K562 (cell line): ENCODE results near the gene PCSK7. TPM values are rescaled to one million over a fixed set of nuclear protein-coding genes. Genes with fewer than 3 reads are reported as not detected.

Experiments
- CREB1 ChIP-seq, 2 experiments: sonication (generic) in 1 of 2; formaldehyde crosslinking in 1 of 2; IDR thresholded peaks; 2 replicates each; pipeline versions ENCODE4 v1.6.1 to v1.8.0; 2012 to 2022; ENCODE audit warnings: inconsistent platforms in 1 of 2, mild to moderate bottlenecking in 1 of 2, missing genetic modification reagents in 1 of 2, moderate library complexity in 1 of 2
- KDM2B ChIP-seq: fragments of 250-450 bp; sonication (Bioruptor Pico); IDR thresholded peaks from 2 replicates; pipeline ENCODE4 v1.8.0; 2021; ENCODE audit warnings: mild to moderate bottlenecking, moderate library complexity
- MLX ChIP-seq, 2 experiments: fragments of 450-650 bp in 1 of 2; sonication (generic) in 1 of 2; formaldehyde crosslinking; conservative IDR thresholded peaks; 2 replicates each; pipeline versions ENCODE4 v1.4.0 to v1.8.1; 2020 to 2022; ENCODE audit warnings: mild to moderate bottlenecking in 1 of 2, missing genetic modification reagents in 1 of 2
- NR2F6 ChIP-seq: fragments of 450-650 bp; formaldehyde crosslinking; IDR thresholded peaks from 2 replicates; pipeline ENCODE4 v1.4.0; 2020; ENCODE audit warnings: mild to moderate bottlenecking
- ZNF217 ChIP-seq: sonication (generic); formaldehyde crosslinking; IDR thresholded peaks from 2 replicates; pipeline ENCODE4 v1.8.0; 2022; ENCODE audit warnings: mild to moderate bottlenecking, missing genetic modification reagents
- ZNF609 ChIP-seq: sonication (generic); formaldehyde crosslinking; IDR thresholded peaks from 2 replicates; pipeline ENCODE4 v1.8.1; 2023; ENCODE audit warnings: missing genetic modification reagents, mild to moderate bottlenecking, borderline replicate concordance
- polyA plus RNA-seq, 8 experiments: library from polyadenylated mRNA; depleted of rRNA in 4 of 8; stranded (reverse) in 5 of 8; unstranded in 3 of 8; fragments of >200 nt; fragmentation: Nextera tagmentation in 2 of 8; fragmentation: Illumina TruSeq in 1 of 8; extraction: Ambion mirVana in 2 of 8; extraction: Trizol in 1 of 8; gene quantifications; 2 replicates each; pipeline versions ENCODE4 v1.2.1 to v1.2.3, GENCODE V29; 2011 to 2014; ENCODE audit warnings: inconsistent platforms in 1 of 8, missing spikeins in 1 of 8
- total RNA-seq, 7 experiments: library from RNA; depleted of rRNA in 6 of 7; stranded (reverse); fragments of >200 nt in 6 of 7; fragmentation: Illumina TruSeq in 2 of 7; extraction: Trizol in 2 of 7; gene quantifications; 2 replicates each; pipeline versions ENCODE4 v1.2.1 to v1.2.3, GENCODE V29; 2011 to 2021; ENCODE audit warnings: low replicate concordance in 1 of 7
- TF ChIP-seq, protein P1 (sequence below): fragments of 450-650 bp; IDR thresholded peaks from 2 replicates; pipeline ENCODE4 v1.6.1; 2016; ENCODE audit warnings: mild to moderate bottlenecking, moderate library complexity

Gene PCSK7
- total and polyA plus RNA-seq, 9 of the 15 experiments (the other 6 are each of a cell fraction or from before 2014, with no cell fraction given), result 3.1 to 29.2 (median 15.6) TPM

GRCh38 chr11:117172724-117173421 is 59.0 kb downstream of the PCSK7 start (continued):
- TF ChIP-seq, protein P1, sequence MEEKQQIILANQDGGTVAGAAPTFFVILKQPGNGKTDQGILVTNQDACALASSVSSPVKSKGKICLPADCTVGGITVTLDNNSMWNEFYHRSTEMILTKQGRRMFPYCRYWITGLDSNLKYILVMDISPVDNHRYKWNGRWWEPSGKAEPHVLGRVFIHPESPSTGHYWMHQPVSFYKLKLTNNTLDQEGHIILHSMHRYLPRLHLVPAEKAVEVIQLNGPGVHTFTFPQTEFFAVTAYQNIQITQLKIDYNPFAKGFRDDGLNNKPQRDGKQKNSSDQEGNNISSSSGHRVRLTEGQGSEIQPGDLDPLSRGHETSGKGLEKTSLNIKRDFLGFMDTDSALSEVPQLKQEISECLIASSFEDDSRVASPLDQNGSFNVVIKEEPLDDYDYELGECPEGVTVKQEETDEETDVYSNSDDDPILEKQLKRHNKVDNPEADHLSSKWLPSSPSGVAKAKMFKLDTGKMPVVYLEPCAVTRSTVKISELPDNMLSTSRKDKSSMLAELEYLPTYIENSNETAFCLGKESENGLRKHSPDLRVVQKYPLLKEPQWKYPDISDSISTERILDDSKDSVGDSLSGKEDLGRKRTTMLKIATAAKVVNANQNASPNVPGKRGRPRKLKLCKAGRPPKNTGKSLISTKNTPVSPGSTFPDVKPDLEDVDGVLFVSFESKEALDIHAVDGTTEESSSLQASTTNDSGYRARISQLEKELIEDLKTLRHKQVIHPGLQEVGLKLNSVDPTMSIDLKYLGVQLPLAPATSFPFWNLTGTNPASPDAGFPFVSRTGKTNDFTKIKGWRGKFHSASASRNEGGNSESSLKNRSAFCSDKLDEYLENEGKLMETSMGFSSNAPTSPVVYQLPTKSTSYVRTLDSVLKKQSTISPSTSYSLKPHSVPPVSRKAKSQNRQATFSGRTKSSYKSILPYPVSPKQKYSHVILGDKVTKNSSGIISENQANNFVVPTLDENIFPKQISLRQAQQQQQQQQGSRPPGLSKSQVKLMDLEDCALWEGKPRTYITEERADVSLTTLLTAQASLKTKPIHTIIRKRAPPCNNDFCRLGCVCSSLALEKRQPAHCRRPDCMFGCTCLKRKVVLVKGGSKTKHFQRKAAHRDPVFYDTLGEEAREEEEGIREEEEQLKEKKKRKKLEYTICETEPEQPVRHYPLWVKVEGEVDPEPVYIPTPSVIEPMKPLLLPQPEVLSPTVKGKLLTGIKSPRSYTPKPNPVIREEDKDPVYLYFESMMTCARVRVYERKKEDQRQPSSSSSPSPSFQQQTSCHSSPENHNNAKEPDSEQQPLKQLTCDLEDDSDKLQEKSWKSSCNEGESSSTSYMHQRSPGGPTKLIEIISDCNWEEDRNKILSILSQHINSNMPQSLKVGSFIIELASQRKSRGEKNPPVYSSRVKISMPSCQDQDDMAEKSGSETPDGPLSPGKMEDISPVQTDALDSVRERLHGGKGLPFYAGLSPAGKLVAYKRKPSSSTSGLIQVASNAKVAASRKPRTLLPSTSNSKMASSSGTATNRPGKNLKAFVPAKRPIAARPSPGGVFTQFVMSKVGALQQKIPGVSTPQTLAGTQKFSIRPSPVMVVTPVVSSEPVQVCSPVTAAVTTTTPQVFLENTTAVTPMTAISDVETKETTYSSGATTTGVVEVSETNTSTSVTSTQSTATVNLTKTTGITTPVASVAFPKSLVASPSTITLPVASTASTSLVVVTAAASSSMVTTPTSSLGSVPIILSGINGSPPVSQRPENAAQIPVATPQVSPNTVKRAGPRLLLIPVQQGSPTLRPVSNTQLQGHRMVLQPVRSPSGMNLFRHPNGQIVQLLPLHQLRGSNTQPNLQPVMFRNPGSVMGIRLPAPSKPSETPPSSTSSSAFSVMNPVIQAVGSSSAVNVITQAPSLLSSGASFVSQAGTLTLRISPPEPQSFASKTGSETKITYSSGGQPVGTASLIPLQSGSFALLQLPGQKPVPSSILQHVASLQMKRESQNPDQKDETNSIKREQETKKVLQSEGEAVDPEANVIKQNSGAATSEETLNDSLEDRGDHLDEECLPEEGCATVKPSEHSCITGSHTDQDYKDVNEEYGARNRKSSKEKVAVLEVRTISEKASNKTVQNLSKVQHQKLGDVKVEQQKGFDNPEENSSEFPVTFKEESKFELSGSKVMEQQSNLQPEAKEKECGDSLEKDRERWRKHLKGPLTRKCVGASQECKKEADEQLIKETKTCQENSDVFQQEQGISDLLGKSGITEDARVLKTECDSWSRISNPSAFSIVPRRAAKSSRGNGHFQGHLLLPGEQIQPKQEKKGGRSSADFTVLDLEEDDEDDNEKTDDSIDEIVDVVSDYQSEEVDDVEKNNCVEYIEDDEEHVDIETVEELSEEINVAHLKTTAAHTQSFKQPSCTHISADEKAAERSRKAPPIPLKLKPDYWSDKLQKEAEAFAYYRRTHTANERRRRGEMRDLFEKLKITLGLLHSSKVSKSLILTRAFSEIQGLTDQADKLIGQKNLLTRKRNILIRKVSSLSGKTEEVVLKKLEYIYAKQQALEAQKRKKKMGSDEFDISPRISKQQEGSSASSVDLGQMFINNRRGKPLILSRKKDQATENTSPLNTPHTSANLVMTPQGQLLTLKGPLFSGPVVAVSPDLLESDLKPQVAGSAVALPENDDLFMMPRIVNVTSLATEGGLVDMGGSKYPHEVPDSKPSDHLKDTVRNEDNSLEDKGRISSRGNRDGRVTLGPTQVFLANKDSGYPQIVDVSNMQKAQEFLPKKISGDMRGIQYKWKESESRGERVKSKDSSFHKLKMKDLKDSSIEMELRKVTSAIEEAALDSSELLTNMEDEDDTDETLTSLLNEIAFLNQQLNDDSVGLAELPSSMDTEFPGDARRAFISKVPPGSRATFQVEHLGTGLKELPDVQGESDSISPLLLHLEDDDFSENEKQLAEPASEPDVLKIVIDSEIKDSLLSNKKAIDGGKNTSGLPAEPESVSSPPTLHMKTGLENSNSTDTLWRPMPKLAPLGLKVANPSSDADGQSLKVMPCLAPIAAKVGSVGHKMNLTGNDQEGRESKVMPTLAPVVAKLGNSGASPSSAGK, result no peak
- no peak for TF ChIP-seq CREB1 (IDR thresholded peaks at IDR 0.05)
- no peak for TF ChIP-seq CREB1 (CRISPR knock-in tag; IDR thresholded peaks at IDR 0.05)
- no peak for TF ChIP-seq MLX (CRISPR knock-in tag; conservative IDR thresholded peaks at IDR 0.05)
- no peak for TF ChIP-seq ZNF217 (CRISPR knock-in tag)
- no peak for TF ChIP-seq KDM2B
- no peak for TF ChIP-seq ZNF609 (CRISPR knock-in tag)
- no peak for TF ChIP-seq NR2F6 (CRISPR knock-in tag)
